OCI-M2 (cell line): ENCODE data around the gene SUGP1.

Experiments
- DNase-seq: peaks from one replicate; lab custom pipeline; 2025; ENCODE audit not compliant: unreplicated experiment; lab: John Stamatoyannopoulos, UW

Gene SUGP1

DNA sequence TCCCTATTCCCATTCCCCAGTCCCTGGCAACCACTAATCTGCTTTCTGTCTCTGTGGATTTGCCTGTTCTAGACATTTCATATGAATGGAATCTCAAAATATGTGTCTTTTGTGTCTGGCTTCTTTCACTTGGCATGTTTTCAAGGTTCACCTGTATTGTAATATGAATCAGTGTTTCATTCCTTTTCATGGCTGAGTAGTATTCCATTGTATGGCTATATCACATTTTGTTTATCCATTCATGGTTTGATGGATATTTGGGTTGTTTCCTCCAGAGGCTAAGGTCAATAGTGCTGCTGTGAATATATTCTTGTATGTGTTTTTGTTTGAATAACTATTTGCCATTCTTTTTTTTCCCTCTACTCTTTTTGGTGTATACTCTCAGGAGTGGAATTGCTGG is 84.1 kb downstream of the SUGP1 start:
- no peak for DNase-seq

DNA sequence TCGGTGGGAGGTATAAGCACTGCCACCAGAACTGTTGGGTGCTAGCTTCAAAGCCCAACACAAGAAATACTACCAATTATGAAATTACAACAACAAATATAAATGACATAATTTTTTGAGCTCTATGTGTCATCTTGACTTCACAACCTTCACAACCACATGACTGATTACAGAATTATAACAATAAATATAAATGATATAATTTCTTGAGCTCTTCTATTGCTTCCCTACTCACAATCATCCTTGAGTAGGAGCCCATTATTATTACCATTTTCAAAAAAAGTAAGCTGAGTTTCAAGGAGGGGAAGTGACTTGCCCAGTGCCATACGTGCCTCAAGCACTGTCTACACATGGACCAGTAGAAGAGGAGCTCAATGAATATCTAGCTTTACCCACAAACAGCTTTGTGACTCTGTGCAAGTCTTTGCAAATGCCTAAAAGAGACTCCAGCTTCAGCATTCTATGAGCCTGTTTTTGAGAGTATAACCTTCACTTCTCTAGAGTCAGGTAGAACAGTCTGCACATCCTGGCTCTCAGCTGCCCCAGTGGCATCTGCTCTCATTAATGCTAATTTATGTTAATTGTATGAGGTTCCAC is 86.0 kb downstream of the SUGP1 start:
- DNase-seq = no peak

DNA sequence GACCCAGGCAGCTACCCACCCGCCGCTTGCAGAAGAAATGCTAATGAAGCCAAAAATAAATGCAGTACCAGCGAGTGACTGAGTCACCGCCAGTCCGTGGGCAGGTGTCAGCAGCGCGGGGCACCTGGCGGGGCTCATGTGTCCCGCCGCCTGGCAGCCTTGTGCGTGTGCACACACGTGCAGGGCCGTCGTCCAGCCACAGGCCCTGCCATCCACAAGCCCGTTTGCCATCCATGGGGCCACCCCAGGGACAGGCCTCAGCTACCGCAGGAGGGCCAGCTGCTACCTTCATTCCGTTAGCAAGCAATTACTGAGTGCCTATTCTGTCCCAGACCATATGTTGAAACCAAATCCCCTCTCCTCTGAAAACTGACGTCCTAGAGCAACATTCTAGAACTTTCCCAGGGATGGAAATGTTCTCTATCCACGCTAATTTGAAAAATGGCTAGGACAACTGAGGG is 88.0 kb downstream of the SUGP1 start:
- no peak for DNase-seq

DNA sequence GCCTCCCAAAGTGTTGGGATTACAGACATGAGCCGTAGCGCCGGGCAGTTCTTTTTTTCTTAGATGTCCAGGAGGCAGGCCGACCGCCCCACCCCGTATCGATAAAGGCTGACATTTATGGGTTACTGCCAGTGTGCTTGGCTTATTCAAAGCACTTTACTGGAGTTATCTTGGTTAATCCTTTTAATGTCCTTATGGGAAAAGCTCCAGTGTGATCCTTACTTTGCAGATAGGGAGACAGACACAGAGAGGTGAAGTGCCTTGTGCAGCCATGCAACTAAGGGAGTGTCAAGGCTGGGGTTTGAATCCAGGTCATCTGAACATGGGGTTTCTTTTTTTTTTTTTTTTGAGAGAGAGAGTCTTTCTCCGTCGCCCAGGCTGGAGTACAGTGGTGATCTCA is 89.3 kb downstream of the SUGP1 start:
- no peak for DNase-seq

DNA sequence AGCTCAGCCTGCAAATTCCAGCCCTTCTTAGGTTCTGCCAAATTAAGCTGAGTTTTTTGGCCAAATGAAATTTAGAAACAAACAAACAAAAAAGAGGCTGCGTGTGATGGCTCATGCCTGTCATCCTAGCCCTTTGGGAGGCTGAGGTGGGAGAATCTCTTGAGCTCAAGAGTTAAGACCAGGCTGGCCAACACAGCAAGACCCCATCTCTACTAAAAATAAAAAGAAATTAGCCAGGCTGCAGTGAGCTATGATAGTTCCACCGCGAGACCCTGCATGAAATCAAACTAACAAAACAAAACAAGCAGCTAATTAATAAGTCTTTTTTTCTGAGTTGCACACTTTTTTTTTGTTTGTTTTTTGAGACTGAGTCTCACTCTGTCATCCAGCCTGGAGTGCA is 90.6 kb downstream of the SUGP1 start:
- DNase-seq = no peak

DNA sequence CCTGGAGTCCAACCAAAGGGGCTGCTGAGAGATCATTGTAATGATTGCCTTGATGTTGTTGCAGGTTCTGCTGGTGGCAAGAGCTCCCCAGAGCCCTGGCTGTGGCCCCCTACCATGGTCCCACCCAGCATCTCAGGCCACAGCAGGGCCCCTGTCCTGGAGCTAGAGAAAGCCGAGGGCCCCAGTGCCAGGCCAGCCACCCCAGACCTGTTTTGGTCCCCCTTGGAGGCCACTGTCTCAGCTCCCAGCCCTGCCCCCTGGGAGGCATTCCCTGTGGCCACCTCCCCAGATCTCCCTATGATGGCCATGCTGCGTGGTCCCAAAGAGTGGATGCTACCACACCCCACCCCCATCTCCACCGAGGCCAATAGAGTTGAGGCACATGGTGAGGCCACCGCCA is 93.1 kb downstream of the SUGP1 start:
- no peak for DNase-seq

DNA sequence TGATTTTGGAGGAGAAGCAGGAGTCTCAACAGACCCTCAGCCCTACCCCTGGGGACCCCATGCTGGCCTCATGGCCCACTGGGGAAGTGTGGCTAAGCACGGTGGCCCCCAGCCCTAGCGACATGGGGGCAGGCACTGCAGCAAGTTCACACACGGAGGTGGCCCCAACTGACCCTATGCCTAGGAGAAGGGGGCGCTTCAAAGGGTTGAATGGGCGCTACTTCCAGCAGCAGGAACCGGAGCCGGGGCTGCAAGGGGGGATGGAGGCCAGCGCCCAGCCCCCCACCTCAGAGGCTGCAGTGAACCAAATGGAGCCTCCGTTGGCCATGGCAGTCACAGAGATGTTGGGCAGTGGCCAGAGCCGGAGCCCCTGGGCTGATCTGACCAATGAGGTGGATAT is 93.6 kb downstream of the SUGP1 start:
- DNase-seq = no peak

DNA sequence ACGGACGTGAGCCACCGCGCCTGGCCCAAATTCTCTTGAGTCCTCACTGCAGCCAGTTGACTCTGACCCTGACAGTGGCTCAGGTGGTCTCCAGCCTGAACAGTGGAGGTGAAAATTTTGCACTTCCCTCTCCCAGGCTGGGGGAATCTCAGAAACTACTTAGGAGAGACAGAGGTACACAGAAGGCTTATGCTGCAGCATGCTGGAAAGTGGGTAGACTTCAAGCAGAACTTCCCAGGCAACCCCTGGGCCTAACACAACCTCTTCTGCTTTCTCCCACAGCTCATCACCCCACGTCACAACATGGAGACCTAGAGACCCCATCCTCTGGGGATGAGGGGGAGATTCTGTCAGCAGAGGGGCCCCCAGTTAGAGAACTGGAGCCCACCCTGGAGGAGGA is 94.1 kb downstream of the SUGP1 start:
- no peak for DNase-seq
